ENCODE results near the gene FASN.
A peak's percentile ranks its signal among the peaks of the same experiment; 100 is the strongest.

Gene FASN

DNA sequence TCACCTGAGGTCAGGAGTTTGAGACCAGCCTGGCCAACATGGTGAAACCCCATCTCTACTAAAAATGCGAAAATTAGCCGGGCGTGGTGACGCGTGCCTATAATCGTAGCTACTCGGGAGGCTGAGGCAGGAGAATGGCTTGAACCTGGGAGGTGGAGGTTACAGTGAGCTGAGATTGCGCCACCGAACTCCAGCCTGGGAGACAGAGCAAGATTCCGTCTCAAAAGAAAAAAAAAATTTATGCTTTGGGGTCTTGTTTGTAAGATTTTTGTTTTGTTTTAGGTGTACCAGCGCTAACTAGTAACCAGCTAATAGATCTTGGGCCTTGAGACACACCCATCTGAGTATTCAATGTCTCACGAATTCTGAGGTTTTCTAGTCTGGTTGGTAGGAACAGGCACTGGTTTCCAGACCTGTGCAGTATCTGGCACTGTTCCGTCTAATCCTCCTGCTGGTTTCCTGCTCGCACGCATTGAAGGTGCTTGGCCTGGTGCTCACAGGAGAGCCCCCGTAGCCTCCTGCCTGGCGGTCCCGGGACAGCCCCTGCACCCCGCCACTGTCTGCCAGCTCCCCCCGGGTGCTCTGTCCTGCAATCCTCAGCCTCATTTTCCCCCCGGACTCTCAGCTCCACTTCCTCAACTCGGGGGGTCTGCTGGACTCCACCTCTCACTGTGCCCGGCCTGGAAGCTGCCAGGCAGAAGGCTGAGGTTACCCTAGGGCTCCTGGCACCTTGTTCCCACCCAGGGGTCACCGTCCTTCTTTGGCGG, 21.8 kb downstream of the FASN start:
- DNase-seq (ENCODE audit: low read depth): no peak

DNA sequence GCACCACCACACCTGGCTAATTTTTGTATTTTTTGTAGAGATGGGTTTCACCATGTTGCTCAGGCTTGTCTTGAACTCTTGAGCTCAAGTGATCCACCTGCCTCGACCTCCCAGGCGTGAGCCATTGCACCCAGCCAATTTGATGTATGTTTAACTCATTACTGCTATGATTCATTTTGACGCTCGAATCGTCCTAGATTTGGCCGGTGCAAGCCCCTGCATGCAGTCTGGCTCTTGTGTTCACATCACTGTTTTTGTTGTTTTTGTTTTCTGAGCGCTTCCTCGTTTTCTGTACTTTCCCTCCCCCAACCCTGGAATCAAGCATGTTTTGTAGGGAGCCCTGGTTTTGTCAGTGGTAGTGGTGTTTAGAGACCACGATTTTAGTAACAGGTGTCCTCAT, 24.6 kb downstream of the FASN start:
- DNase-seq (ENCODE audit: low read depth): no peak

DNA sequence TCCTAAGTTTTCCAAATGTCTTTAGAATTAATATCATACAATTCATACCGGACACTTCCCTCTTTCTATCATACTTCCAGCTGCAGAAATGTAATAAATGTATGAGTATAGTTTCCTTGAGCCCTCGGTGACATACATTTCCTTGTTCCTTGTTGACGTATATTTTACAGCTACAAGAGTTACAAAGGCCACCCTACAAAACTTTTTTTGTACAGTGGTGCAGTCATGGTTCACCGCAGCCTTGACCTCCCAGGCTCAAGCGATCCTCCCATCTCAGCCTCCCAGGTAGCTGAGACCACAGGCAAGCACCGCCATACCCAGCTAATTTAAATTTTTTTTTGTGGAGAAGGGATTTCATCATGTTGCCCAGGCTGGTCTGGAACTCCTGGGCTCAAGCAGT, 25.2 kb downstream of the FASN start:
- no peak for DNase-seq (ENCODE audit: low read depth)

DNA sequence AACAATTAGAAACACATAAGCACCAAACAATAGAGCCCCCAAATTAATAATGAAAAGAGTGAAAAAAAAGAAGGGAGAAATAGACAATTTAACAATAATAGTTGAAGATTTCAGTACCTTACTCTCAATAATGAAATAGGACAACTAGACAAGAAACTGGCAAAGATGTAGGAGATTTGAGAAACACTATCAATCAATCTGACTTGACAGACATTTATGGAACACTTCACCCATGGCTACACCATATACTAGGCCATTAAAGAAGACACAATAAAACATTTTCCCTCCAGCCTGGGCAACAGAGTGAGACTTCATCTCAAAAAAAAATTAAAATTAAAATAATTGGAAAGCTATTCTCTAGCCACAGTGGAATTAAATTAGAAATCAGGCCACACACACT, 27.4 kb downstream of the FASN start:
- no peak for DNase-seq (ENCODE audit: low read depth)

DNA sequence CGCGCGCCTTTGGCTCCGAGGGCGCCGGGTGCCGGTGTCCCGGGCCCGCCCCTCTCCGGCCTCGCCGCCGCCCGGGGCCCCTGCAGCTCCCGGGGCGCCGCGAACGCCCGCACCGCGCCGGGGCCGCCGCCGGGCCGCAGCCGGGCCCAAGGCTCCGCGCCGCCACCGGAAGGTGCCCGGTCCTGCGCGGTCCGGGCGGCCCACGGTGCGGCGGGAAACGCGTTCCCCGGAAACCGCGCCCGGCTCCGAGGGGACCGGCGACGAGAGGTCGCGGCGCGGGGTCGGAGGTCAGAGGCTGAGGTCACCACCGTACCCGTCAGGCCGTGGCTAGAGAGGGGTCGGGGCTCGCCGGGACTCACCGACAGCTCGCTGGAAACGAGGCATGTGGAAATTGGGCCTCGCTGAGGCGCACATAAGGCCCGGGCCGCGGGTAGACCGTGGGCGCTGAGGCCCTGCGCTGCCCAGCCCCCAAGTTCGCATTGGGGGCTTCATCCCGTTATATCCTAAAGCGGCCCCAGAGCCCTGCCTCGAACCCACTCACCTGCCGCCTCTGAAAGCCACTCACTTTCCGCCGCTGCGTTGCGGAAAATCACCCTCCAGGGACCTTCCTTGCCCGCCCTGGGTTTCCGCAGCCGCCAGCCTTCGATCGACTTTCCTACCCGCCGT, 32.3 kb downstream of the FASN start, which contains the start of gene DUS1L:
Gene DUS1L, minus strand, starts transcription at position 167 of the 666 bp plus-strand sequence. CDS start 745 bp downstream, outside the sequence.
- DNase-seq (ENCODE audit: low read depth): peak; percentile 61

DNA sequence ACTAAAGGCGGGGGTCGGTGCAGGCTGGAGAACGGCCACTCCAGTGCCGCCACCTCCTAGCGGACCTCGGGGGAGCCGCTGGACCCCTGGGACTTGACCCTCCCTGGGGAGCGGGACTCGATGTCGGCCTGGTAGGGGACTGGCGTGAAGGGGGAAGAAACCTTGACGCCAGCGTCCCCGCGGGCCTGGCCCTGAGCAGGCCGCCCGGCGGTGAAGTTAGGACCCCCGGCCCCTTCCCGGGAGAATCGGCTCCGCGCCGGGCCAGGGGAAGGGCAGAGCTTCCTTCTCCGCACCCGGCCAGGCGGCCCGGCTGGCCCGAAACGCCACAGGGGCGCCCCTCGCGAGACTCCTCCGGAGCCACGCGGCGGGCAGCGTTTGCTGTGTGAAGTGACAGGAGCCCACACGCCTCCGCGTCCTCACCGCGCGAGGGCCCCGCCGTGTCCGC, 32.8 kb downstream of the FASN start:
- DNase-seq (ENCODE audit: low read depth): no peak

DNA sequence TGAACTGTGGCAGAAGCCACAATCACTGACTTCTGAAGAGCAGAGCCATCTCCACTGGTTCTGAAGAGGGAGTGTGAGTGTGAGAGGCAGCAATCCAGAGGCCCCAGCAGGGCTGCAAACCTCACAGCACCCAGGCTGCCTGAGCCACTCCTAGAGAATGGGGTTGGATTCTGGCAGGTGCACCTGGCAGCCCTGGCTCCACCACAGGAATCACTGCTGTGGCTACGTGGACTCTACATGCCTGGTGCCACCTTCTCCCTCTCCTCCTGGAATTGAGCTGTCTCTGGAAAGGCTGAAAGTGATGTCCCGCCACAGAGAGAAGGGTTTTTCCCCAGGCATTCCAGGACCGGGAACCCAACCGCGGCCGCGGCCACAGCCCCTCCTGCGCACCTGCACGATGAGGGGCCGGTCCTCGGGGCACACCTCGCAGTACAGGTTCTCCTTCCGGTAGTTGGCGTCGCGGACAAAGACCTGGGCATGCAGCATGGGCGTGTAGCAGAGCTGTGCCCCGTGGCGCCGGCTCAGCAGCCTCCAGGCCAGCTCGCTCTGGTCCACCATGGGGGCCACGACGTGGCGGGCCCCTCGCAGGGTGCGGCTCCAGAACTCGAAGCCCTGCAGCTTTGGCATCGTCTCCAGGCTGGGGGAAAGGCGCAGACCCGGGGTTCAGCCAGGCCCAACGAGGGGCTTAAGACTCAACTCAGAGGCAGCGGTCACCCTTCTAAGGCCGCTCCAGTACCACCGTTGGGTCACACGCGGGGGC, 33.4 kb downstream of the FASN start:
- DNase-seq (ENCODE audit: low read depth): no peak

DNA sequence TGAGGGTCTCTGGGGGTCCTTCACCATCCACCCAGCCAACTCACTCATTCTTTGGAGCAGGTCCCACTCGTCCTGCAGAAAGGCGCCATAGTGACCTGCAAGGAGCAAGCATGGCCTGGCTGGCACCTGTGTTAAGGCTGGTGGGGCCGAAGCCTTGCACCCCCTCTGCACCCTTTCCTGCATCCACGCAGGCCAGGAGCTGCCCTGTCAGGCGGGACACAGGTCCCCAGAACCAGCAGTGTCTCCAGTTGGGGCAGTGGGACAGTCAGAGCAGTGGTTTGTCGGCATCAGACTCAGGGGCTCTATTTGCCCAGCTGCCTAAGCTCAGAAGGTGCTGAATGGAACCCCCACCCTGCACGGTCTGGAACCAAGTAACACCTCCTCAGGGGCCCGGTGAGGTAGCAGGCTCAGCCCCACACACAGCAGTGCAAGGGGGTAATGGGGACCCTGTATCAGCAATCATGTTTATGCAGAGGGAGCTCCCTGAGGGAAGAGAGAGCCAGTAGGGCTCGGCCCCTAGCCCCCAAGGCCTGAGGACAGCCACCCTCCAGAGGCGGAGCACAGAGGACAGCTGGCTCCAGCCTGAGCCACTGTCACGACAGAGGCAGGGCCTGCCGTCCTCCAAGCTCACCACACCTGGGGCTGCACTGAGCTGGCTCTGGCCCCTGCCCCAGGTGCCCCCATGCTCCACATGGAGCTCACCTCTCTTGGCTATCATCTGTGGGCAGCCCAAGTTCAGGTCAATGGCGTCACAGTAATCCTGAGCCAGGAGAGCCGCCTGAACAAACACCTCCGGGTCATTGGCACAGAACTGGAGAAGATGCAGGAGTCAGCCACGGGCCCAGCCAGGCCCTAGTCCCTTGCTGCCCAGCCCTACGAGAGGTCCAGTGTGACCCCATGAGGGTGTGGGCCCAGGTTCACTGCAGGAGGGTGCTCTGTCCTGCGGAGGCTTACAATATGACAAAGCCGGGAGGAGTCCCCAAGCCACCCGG, 34.3 kb downstream of the FASN start:
- no peak for DNase-seq (ENCODE audit: low read depth)

DNA sequence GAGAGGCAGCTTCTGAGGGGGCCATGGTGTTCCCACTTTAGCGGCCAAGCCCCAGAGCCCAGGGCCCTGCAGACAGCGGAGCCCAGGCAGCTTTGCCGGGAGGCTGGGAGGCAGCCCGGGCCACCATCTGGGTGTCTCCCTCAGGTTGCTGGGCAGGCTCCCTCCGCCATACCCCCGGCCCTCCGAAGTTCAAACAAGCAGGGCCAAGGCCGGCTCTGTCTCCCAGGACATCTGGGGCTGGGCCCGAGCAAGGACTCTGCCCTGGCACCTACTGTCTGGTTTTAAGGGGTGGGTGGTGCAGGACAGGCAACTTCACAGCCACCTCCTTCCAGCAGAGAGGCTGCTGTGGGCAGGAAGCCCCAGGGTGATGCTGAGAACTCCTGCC, 35.1 kb downstream of the FASN start:
- DNase-seq (ENCODE audit: low read depth): no peak

DNA sequence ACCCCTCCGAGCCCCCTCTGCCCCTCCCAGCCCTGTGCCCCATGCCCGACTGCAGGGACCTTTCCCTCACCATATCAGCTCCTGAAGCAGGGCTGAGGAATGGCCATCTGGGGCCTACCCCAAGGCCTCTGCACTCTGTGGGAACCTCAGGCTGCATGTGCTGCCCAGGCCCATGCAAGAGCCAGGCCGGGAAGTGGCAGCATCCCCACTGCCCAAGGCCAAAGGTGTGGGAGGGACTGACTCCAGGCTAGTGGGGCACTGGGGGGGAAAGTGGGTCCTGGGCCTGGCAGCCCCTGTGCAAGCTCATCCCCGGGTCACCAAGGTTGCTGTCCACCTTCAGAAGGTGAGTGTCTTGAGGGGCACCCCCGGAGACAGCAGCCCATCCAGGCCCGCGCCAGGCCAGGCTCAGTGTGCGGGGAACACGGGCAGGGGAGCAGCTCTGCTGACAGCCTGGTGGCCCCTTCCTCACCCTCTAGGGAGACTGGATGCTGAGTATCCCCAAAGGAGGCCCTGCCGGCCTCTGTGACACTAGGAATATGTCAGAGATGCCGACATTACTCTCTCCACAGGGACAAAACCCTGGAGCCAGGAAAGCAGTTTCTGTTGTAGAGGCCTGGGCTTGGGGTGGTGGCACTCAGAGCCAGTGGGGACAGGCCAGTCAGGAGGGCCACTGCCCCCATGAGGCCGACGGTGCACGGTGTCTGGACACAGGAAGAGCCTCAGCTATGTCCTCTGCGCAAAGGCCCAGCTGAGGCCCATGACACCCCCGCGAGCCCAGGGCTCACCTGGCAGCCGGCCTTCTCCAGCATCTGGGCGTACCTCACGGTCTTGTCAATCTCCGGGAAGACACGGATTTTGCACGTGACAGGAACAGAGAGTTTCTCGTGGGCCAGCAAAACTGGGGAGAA, 35.7 kb downstream of the FASN start:
- DNase-seq (ENCODE audit: low read depth): no peak

DNA sequence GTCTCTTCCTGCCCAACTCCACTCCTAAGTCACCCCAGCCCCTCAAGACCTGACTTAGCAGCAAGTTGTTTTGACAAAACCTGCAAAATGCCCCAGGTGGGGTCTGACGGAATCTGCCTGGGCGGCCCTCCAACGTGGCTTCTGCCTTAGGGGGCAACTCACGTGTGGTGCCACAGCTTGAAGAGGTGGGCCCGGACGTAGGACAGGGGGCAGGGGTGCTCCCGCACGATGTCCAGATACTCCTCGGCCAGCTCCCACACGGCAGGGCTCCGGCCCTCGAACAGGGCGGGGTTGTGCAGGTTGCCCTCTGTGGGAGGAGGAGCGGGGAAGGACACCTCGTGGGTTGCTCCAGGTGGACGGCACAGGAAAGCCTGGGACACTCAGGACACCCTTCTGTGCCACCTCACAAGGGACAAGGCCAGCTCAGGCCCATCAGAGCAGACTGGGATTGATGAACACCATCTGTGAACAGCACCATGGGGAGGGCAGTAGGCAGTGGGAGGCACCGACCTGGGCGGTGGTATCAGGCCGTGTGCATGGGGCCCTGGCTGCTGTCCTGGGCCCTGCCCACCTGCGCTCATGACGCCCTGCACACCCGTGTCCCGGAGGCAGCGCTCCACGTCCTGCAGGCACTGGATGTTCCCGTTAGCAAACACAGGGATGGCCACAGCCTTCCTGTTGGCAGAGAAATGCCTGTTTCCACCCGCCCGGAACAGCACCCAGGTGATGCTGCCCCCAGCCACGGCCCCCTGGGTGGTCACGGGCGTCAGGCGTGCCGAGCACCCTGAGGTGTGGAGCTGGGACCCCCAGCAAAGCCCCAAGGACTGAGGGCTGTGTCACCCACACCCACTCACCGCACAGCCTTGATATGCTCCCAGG, 36.8 kb downstream of the FASN start:
- no peak for DNase-seq (ENCODE audit: low read depth)

DNA sequence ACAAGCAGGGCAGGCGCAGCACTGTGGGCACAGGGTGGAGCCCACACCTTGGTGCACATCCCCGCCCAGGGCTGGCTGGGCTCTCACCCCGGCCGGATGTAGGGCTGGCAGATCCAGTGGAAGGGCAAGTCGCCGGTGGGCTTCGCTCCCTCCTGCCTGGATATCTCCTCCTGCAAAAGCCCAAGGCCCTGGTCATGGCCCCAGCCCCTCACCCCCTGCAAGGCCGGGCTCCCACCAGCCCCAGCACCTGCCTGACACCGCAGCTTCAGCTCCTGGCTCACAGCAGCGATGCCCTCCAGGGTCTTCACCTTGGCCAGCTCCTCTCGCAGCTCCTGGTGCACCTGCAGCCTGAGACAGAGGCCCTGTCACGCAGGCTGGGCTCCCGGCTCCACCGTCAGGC, 37.4 kb downstream of the FASN start:
- no peak for DNase-seq (ENCODE audit: low read depth)

DNA sequence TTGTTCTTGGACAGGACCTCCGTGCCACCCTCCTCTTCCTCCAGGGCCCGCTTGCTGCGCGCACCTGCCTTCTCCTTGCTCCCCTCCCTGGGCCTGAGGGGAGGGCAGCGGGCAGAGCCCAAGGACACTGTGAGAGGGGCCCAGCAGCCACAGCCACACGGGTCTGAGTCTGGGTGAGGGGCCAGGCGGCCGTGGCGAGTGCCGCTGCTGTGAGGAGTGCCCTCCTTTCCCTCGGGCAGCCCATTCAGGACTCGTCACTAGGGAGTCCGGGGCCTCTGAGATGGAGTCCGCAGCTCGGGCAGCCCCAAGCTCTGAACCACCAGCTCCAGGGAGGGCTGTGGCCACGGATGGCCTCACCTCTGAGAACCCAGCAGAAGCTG, 38.0 kb downstream of the FASN start:
- DNase-seq (ENCODE audit: low read depth): no peak

DNA sequence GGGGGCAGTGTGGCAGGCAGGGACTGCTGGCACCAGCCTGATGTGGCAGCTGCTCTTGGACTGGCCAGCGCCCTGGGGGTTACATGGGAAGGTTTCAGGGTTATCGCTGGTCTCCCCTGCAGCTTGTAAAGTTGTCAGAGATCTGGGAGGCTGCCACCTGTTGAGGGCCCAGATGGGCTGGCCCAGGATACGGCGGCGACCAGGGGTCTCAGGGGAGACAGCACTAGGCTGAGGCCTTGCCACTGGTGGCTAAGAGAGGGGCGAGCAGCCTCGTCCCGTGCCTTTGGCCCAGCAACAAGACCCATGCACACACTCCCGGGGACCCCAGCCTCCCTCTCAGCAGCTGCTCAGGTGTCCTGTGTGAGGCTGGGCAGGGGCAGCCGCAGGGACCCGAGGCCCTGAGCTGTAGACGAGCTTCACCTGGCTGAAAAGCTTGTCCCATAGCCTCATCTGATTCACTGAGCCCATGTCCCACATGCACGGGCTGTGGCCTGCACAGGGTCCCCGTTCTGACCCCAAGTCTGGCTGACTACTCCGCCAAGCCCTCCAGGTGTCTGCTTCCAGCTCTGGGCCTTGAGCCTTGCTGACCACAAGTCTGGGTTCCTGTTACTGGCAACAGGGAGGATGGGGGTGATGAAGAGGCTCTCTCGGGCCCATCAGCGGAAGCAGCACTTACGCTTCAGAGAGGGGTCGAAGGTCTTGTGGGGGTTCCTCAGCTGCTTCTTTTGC, 38.6 kb downstream of the FASN start:
- DNase-seq (ENCODE audit: low read depth): no peak

DNA sequence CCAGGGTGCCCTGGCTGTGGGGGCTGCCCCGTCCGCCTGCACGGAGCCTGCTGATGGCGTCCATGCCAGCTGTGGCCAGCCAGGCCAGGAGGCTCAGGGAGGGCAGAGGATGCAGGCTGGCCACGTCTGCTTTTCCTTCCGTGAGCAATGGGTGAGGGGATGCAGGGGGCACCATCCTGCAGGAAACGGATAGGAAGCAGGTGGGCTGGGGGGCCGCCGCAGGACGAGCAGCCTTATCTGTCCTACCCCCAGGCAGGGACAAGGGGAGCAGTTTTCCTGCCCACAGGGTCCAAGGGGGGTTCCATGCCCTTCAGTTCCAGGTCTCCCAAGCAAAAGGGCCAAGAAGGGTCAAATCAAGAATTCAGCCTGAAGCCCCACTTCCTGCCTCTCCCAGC, 39.2 kb downstream of the FASN start:
- DNase-seq (ENCODE audit: low read depth): no peak

DNA sequence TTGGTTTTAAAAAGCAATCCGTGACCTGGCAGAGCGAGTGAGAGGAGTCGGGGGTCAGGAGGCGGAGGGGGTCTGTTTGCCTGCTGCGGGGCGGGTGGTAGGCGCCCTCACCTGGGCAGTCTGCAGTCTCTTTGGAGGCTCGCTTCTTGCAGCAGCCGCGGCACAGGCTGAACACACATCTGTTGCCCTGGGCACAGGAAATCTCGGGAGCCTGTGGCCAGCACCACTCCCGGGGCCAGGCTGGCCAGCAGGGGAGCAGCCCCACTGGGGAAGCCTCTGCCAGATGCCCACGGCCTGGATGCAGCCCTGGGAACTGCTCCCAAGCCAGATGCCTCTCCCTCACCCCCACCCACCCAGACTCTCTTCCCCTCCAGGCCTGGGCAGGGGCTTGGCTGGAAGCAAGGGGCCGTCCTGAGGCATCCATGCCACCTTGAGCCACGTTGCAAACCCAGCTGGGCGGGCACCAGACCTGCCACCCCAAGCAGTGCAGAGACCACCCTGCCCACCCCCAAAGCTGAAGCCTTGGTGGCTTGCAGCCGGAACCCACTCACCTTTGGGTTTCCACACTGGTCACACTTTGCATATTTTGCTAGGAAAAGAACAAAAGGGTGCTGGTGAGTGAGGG, 39.7 kb downstream of the FASN start:
- DNase-seq (ENCODE audit: low read depth): no peak

DNA sequence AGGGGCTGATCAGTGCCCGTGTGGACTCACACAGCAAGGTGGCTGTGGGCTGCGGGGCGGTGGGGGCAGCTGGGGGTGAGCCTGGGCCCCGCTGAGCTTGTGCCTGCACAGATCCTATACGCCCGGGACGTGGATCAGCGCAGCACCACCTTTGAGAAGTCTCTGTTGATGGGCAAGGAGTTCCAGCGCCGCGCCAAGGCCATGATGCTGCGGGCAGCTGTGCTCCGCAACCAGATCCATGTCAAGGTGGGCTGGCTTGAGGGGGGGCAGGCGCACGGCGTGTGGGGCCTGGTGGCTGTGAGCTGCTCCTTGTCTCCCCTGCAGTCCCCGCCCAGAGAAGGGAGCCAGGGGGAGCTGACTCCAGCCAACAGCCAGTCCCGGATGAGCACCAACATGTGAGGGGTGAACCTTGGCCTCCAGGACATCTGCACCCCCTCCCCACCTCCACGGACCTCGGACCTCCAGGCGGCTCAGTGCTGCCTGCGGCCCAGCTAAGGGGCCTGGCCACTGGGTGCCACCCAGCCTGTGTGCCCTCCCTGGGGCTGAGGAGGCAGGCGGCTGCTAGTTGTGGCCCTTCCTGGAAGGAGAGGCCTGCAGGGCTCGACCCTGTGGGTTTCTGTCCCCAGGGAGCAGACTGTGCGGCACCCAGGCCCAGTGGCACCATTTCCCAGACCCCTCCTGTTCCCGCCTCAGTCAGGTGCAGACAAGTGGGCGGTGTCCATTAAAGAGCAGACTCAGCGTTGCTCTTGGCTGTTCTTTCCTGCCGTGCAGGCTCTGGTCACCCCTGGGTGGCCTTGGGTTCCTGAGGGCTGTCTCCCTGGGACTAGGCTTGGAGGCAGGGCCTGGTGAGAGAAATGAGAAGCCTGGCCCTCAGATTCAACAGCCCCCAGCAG, 41.1 kb downstream of the FASN start:
- no peak for DNase-seq (ENCODE audit: low read depth)
